Sigmoid colon (tissue), 4 donors: ENCODE measurements around the gene SIPA1L3.

ENCODE experiments used
- EP300 ChIP-seq, 4 donors: sonication (generic); formaldehyde crosslinking; IDR thresholded peaks; one replicate each; pipeline ENCODE4 v1.6.1; 2017; ENCODE audit warnings: antibody characterized with exemption in 4 of 4
- POLR2A ChIP-seq, 2 donors: fragments of 450-650 bp; IDR thresholded peaks; one replicate each; pipeline ENCODE4 v1.6.1; 2016; ENCODE audit warnings: antibody characterized with exemption in 2 of 2, mild to moderate bottlenecking in 2 of 2, moderate library complexity in 2 of 2
- TF ChIP-seq, protein P1 (sequence below), 4 experiments: fragments of 450-650 bp in 3 of 4; fragments of 200-600 bp in 1 of 4; IDR thresholded peaks; one replicate each; pipeline ENCODE4 v1.5.1; 2016 to 2019; ENCODE audit warnings: antibody characterized with exemption in 4 of 4, mild to moderate bottlenecking in 3 of 4, moderate library complexity in 2 of 4

GRCh38 chr19:38072776-38073750 is 166.1 kb downstream of the SIPA1L3 start:
- TF ChIP-seq, protein P1, sequence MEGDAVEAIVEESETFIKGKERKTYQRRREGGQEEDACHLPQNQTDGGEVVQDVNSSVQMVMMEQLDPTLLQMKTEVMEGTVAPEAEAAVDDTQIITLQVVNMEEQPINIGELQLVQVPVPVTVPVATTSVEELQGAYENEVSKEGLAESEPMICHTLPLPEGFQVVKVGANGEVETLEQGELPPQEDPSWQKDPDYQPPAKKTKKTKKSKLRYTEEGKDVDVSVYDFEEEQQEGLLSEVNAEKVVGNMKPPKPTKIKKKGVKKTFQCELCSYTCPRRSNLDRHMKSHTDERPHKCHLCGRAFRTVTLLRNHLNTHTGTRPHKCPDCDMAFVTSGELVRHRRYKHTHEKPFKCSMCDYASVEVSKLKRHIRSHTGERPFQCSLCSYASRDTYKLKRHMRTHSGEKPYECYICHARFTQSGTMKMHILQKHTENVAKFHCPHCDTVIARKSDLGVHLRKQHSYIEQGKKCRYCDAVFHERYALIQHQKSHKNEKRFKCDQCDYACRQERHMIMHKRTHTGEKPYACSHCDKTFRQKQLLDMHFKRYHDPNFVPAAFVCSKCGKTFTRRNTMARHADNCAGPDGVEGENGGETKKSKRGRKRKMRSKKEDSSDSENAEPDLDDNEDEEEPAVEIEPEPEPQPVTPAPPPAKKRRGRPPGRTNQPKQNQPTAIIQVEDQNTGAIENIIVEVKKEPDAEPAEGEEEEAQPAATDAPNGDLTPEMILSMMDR (IDR thresholded peaks at IDR 0.05): no peak
- TF ChIP-seq POLR2A (IDR thresholded peaks at IDR 0.05) (no peak), EP300 (IDR thresholded peaks at IDR 0.05) (no peak)
